Measurements from ENCODE around the gene TM4SF18. TPM values are rescaled to one million over a fixed set of nuclear protein-coding genes. Genes with fewer than 3 reads are reported as not detected.

Gene TM4SF18
- total RNA-seq, 1 experiment from 2014 or later = 9.8 TPM

- no peaks in the 10 kb centered on the region for H3K9me3 Mint-ChIP-seq
- Histone ChIP-seq H3K9me3 (ENCODE audit: control insufficient read depth, low read depth, low read length) (no peaks in the 10 kb centered on the region), H4K8ac (replicated peaks; ENCODE audit: insufficient read length, low read depth, low read length) (no peak overlapping the region), H3K23ac (ENCODE audit: insufficient read length, low read depth, low read length) (no peak overlapping the region), H2BK15ac (ENCODE audit: low read depth, low read length) (no peak overlapping the region), H3K27ac (ENCODE audit: insufficient read length, low read depth, low read length) (no peak overlapping the region), H3K9ac (ENCODE audit: extremely low read depth, insufficient read length, low read length) (no peak overlapping the region), H3K27me3 (ENCODE audit: insufficient read depth, low read length) (no peaks in the 10 kb centered on the region), H2BK12ac (ENCODE audit: insufficient read length, low read depth, low read length) (no peak overlapping the region), H4K20me1 (ENCODE audit: control insufficient read depth, insufficient read depth, insufficient read length) (no peaks in the 10 kb centered on the region), H2BK120ac (ENCODE audit: low read depth, low read length, poor library complexity, severe bottlenecking) (no peak overlapping the region), H3K14ac (ENCODE audit: insufficient read depth, low read length) (no peak overlapping the region), H2BK5ac (ENCODE audit: insufficient read length, low read length) (no peak overlapping the region), H2AK5ac (ENCODE audit: insufficient read length, low read length) (no peak overlapping the region), H4K91ac (ENCODE audit: insufficient read length, low read depth, low read length) (no peak overlapping the region), H3T11ph (ENCODE audit: low read length) (no peak overlapping the region), H3K18ac (ENCODE audit: insufficient read length, low read depth, low read length) (no peak overlapping the region), H3K4me1 (ENCODE audit: insufficient read depth, low read length) (peaks cover 5% of the 10 kb centered on the region; the same call in 1 of the 2 replicates), H3K56ac (ENCODE audit: insufficient read length, low read depth, low read length) (no peak overlapping the region), H2AFZ (ENCODE audit: low read length) (no peak overlapping the region), H2BK20ac (ENCODE audit: low read depth, low read length, poor library complexity, severe bottlenecking) (no peak overlapping the region), H3K79me2 (ENCODE audit: insufficient read depth, low read length) (no peaks in the 10 kb centered on the region), H4K5ac (ENCODE audit: insufficient read length, low read depth, low read length) (no peak overlapping the region), H3K23me2 (ENCODE audit: insufficient read length, low read depth, low read length, poor library complexity, severe bottlenecking) (no peaks in the 10 kb centered on the region), H3K4ac (ENCODE audit: low read depth, low read length) (no peak overlapping the region), H3K4me2 (ENCODE audit: insufficient read depth, insufficient read length, low read length) (no peak overlapping the region), H3K79me1 (ENCODE audit: insufficient read depth, low read depth, low read length, poor library complexity, severe bottlenecking) (no peaks in the 10 kb centered on the region)
- no peak overlapping the region for H3K4me3 Mint-ChIP-seq
- H3K27me3 Mint-ChIP-seq (ENCODE audit: low read depth) = no peaks in the 10 kb centered on the region
- TF ChIP-seq CTCF (conservative IDR thresholded peaks at IDR 0.05) = peak; percentile 99
- H3K4me1 Mint-ChIP-seq = peaks cover 24 to 35% of the 10 kb centered on the region in 2 experiments
- WGBS (ENCODE audit: extremely low coverage, insufficient read length, low lambda C conversion rate) = no CpG with 5 or more reads among the region's 4 CpGs
- peak; percentile 59 for DNase-seq
- H3K36me3 Mint-ChIP-seq (ENCODE audit: insufficient read depth in 1 of 3, low read depth in 3 of 3) = no peaks in the 10 kb centered on the region; a peak in 2 of 7 replicates
- H3K27ac Mint-ChIP-seq = no peak overlapping the region
Measured at GRCh38 chr3:149273096-149273751, 60.2 kb downstream of the TM4SF18 start.

All from H9 (cell line).